Gastroesophageal sphincter (tissue), 3 donors: ENCODE data around the gene GLOD4.
"Not testable (repeated sequence)": the region's sequence is repeated elsewhere in the genome, so short reads cannot be mapped to it uniquely, and the experiment has no call there.

ENCODE experiments used
- CTCF ChIP-seq, 4 experiments: fragments of 200-600 bp in 2 of 4; fragments of 450-650 bp in 2 of 4; sonication (generic) in 1 of 4; IDR thresholded peaks; one replicate each; pipeline ENCODE4 v1.5.1; 2017 to 2019; ENCODE audit warnings: antibody characterized with exemption in 4 of 4, mild to moderate bottlenecking in 2 of 4, moderate library complexity in 2 of 4
- EP300 ChIP-seq: sonication (generic); formaldehyde crosslinking; IDR thresholded peaks from one replicate; pipeline ENCODE4 v1.6.1; 2017; ENCODE audit warnings: antibody characterized with exemption, mild to moderate bottlenecking
- POLR2A ChIP-seq, 2 donors: fragments of 450-650 bp; IDR thresholded peaks; one replicate each; pipeline ENCODE4 v1.6.1; 2017; ENCODE audit warnings: antibody characterized with exemption in 2 of 2, mild to moderate bottlenecking in 2 of 2, moderate library complexity in 1 of 2

- not testable (repeated sequence) for TF ChIP-seq POLR2A (IDR thresholded peaks at IDR 0.05); CTCF (IDR thresholded peaks at IDR 0.05); EP300
Observed at GRCh38 chr17:748604-749003, 33.5 kb downstream of the GLOD4 start.
